ENCODE data around the gene TXN. TPM values are rescaled to one million over a fixed set of nuclear protein-coding genes. Genes with fewer than 3 reads are reported as not detected.

The TXN gene
- polyA plus RNA-seq, 1 donor from 2014 or later: 120 TPM

- no peaks in the 10 kb centered on the region for H3K27me3 Mint-ChIP-seq
- peaks cover 8 to 12% (median 8%) of the 10 kb centered on the region in 3 donors for H3K4me1 Mint-ChIP-seq
- peak overlapping the region in 1 of 3 donors; percentile 11 for H3K27ac Mint-ChIP-seq
- no peaks in the 10 kb centered on the region for H3K9me3 Mint-ChIP-seq
- H3K4me3 Mint-ChIP-seq: no peak overlapping the region
- H3K36me3 Mint-ChIP-seq: peaks cover 6% of the 10 kb centered on the region
Observed at GRCh38 chr9:110249603-110250002, 6.7 kb downstream of the TXN start.

GRCh38 chr9:110248361-110248760 is 7.9 kb downstream of the TXN start:
- Mint-ChIP-seq H3K9me3 (no peaks in the 10 kb centered on the region), H3K36me3 (peaks cover 8% of the 10 kb centered on the region), H3K27ac (peak overlapping the region in 1 of 3 donors; percentile 23), H3K27me3 (no peaks in the 10 kb centered on the region), H3K4me3 (no peak overlapping the region), H3K4me1 (peaks cover 3 to 5% (median 4%) of the 10 kb centered on the region in 3 donors)

- H3K36me3 Mint-ChIP-seq: peaks cover 8% of the 10 kb centered on the region
- no peaks in the 10 kb centered on the region for H3K27me3 Mint-ChIP-seq
- H3K4me1 Mint-ChIP-seq: no peaks in the 10 kb centered on the region
- no peaks in the 10 kb centered on the region for H3K9me3 Mint-ChIP-seq
- no peak overlapping the region for H3K27ac Mint-ChIP-seq
- no peak overlapping the region for H3K4me3 Mint-ChIP-seq
Observed at GRCh38 chr9:110246214-110246613, 10.1 kb downstream of the TXN start.

- Mint-ChIP-seq H3K4me3 (no peak overlapping the region), H3K27ac (no peak overlapping the region), H3K27me3 (no peaks in the 10 kb centered on the region), H3K36me3 (peaks cover 8% of the 10 kb centered on the region), H3K4me1 (no peaks in the 10 kb centered on the region), H3K9me3 (no peaks in the 10 kb centered on the region)
Observed at GRCh38 chr9:110244616-110245015, 11.7 kb downstream of the TXN start.

GRCh38 chr9:110241858-110242321 is 14.4 kb downstream of the TXN start:
- Mint-ChIP-seq H3K27ac (no peak overlapping the region), H3K9me3 (no peaks in the 10 kb centered on the region), H3K27me3 (no peaks in the 10 kb centered on the region), H3K36me3 (peaks cover 5% of the 10 kb centered on the region), H3K4me3 (no peak overlapping the region), H3K4me1 (no peaks in the 10 kb centered on the region)

GRCh38 chr9:110241260-110241857 is 14.9 kb downstream of the TXN start:
- H3K4me3 Mint-ChIP-seq: no peak overlapping the region
- no peaks in the 10 kb centered on the region for H3K27me3 Mint-ChIP-seq
- no peak overlapping the region for H3K27ac Mint-ChIP-seq
- H3K9me3 Mint-ChIP-seq: no peaks in the 10 kb centered on the region
- H3K36me3 Mint-ChIP-seq: peaks cover 7% of the 10 kb centered on the region
- peaks cover 0 to 2% (median 0%) of the 10 kb centered on the region in 3 donors for H3K4me1 Mint-ChIP-seq

GRCh38 chr9:110240198-110240597 is 16.1 kb downstream of the TXN start:
- Mint-ChIP-seq H3K36me3 (peaks cover 7% of the 10 kb centered on the region), H3K4me1 (peaks cover 0 to 2% (median 0%) of the 10 kb centered on the region in 3 donors), H3K9me3 (no peaks in the 10 kb centered on the region), H3K4me3 (no peak overlapping the region), H3K27ac (no peak overlapping the region), H3K27me3 (no peaks in the 10 kb centered on the region)

- H3K36me3 Mint-ChIP-seq: no peaks in the 10 kb centered on the region
Observed at GRCh38 chr9:110228321-110228720, 28.0 kb downstream of the TXN start.

GRCh38 chr9:110224583-110224982 is 31.7 kb downstream of the TXN start:
- no peak overlapping the region for H3K4me3 Mint-ChIP-seq
- H3K27ac Mint-ChIP-seq: no peak overlapping the region
- H3K36me3 Mint-ChIP-seq: no peaks in the 10 kb centered on the region
- H3K9me3 Mint-ChIP-seq: peaks cover 0 to 2% (median 0%) of the 10 kb centered on the region in 3 donors
- no peaks in the 10 kb centered on the region for H3K27me3 Mint-ChIP-seq
- peaks cover 0 to 2% (median 0%) of the 10 kb centered on the region in 3 donors for H3K4me1 Mint-ChIP-seq

More at GRCh38 chr9:110228321-110228720, 28.0 kb downstream of the TXN start:
- Mint-ChIP-seq H3K9me3 (peaks cover 0 to 2% (median 2%) of the 10 kb centered on the region in 3 donors), H3K4me3 (no peak overlapping the region), H3K27ac (no peak overlapping the region), H3K27me3 (no peaks in the 10 kb centered on the region), H3K4me1 (peaks cover 0 to 2% (median 0%) of the 10 kb centered on the region in 3 donors)

GRCh38 chr9:110220809-110221208 is 35.5 kb downstream of the TXN start:
- H3K4me1 Mint-ChIP-seq: peaks cover 0 to 4% (median 3%) of the 10 kb centered on the region in 3 donors
- H3K4me3 Mint-ChIP-seq: no peak overlapping the region
- H3K9me3 Mint-ChIP-seq: peaks cover 0 to 2% (median 0%) of the 10 kb centered on the region in 3 donors
- H3K36me3 Mint-ChIP-seq: no peaks in the 10 kb centered on the region
- no peaks in the 10 kb centered on the region for H3K27me3 Mint-ChIP-seq
- H3K27ac Mint-ChIP-seq: no peak overlapping the region

- Mint-ChIP-seq H3K4me3 (no peak overlapping the region), H3K27me3 (no peaks in the 10 kb centered on the region), H3K4me1 (peaks cover 0 to 3% (median 2%) of the 10 kb centered on the region in 3 donors), H3K36me3 (no peaks in the 10 kb centered on the region), H3K9me3 (no peaks in the 10 kb centered on the region), H3K27ac (no peak overlapping the region)
Observed at GRCh38 chr9:110217656-110218099, 38.6 kb downstream of the TXN start.

- Mint-ChIP-seq H3K4me3 (no peak overlapping the region), H3K36me3 (no peaks in the 10 kb centered on the region), H3K27ac (no peak overlapping the region), H3K4me1 (peaks cover 0 to 3% (median 2%) of the 10 kb centered on the region in 3 donors), H3K27me3 (no peaks in the 10 kb centered on the region), H3K9me3 (no peaks in the 10 kb centered on the region)
Observed at GRCh38 chr9:110214586-110215355, 41.5 kb downstream of the TXN start.

- H3K27ac Mint-ChIP-seq: no peak overlapping the region
- no peak overlapping the region for H3K4me3 Mint-ChIP-seq
- H3K36me3 Mint-ChIP-seq: no peaks in the 10 kb centered on the region
- peaks cover 0 to 3% (median 2%) of the 10 kb centered on the region in 3 donors for H3K4me1 Mint-ChIP-seq
- H3K9me3 Mint-ChIP-seq: no peaks in the 10 kb centered on the region
- no peaks in the 10 kb centered on the region for H3K27me3 Mint-ChIP-seq
Observed at GRCh38 chr9:110214090-110214489, 42.2 kb downstream of the TXN start.

GRCh38 chr9:110213413-110214044 is 42.8 kb downstream of the TXN start:
- no peaks in the 10 kb centered on the region for H3K36me3 Mint-ChIP-seq
- no peaks in the 10 kb centered on the region for H3K27me3 Mint-ChIP-seq
- H3K27ac Mint-ChIP-seq: no peak overlapping the region
- no peak overlapping the region for H3K4me3 Mint-ChIP-seq
- H3K9me3 Mint-ChIP-seq: no peaks in the 10 kb centered on the region
- H3K4me1 Mint-ChIP-seq: peaks cover 0 to 3% (median 2%) of the 10 kb centered on the region in 3 donors

- Mint-ChIP-seq H3K36me3 (peaks cover 2% of the 10 kb centered on the region), H3K4me3 (no peak within 1 kb of the TSS), H3K27ac (no peak within 1 kb of the TSS), H3K27me3 (peaks cover 2% of the 10 kb centered on the region), H3K4me1 (peaks cover 0 to 1% (median 0%) of the 10 kb centered on the region in 3 donors), H3K9me3 (no peaks in the 10 kb centered on the region)
Observed at GRCh38 chr9:110208031-110208430, 48.3 kb downstream of the TXN start, which contains the start of gene C9orf152. Gene C9orf152, minus strand, starts transcription at chr9:110208159. Its CDS starts 580 bp downstream, at chr9:110207579.

All from IgD-negative memory B cell (primary cell).